ENCODE measurements around the gene MRPL20. TPM values are rescaled to one million over a fixed set of nuclear protein-coding genes. Genes with fewer than 3 reads are reported as not detected.

Gene MRPL20
- total RNA-seq, 1 donor from 2014 or later, result 138 TPM

DNA sequence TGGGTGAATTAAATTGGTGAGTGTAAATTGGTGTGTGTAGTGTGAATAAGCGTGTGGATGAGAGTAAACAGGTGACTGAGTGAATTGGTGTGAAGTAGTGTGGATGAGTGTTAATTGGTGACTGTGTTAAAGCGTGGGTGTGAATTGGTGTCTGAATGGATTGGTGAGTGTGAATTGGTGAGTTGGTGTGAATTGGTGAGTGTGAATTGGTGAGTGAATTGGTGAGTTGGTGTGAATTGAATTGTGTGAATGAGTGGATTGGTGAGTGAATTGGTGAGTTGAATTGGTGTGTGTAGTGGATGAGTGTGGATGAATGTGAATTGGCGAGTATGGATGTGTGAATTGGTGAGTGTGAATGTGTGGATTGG is 40.4 kb downstream of the MRPL20 start:
- intact Hi-C loops (cut with micrococcal nuclease), result no loop called here

DNA sequence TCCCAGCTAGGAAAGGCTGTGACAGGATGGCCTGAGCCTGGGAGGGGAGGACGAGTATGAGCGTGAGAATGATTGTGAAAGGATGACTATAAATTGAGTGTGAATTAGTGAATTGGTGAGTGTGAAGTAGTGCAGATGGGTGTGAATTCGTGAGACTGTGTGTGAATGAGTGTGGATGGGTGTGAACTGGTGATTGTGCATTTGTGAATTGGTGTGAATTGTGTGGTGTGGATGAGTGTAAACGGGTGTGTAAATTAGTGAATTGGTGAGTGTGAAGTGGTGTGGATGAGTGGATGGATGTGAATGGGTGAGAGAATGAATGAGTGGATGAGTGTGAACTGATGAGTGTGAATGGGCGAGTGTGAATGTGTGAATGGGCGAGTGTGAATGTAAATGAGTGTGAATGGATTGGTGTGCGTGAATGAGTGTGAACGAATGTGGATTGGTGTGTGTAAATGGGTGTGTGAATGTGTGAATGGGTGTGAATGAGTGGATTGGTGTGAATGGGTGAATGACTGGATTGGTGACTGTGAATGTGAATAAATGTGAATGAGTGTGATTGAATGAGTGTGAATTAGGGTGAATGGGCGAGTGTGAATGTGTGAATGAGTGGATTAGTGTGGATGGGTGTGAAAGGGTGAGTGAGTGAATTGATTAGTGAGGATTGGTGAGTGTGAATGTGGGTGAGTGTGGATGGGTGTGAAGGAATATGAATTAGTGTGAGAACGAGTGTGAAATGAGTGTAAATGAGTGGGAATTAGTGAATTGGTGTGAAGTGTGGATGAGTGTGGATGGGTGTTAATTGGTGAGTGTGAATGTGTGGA is 41.0 kb downstream of the MRPL20 start:
- intact Hi-C loops (cut with micrococcal nuclease), result no loop called here

DNA sequence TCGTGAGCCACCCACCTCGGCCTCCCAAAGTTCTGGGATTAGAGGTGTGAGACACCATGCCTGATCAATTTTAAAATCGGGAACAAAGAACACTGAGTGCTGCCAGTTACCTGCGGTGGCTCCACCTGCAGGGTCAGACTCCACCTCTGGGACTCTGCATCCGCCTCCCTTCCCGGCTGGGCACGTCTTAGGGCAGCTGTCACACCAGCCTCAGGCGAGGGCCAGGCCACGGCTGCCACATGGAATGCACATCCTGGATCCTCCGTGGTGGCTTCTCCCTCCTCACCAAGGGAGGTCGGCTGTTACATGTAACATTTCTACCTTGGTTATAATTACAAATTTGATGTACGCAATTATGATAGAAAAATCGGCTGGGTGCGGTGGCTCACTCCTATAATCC is 42.8 kb downstream of the MRPL20 start:
- intact Hi-C loops (cut with micrococcal nuclease), result no loop called here

DNA sequence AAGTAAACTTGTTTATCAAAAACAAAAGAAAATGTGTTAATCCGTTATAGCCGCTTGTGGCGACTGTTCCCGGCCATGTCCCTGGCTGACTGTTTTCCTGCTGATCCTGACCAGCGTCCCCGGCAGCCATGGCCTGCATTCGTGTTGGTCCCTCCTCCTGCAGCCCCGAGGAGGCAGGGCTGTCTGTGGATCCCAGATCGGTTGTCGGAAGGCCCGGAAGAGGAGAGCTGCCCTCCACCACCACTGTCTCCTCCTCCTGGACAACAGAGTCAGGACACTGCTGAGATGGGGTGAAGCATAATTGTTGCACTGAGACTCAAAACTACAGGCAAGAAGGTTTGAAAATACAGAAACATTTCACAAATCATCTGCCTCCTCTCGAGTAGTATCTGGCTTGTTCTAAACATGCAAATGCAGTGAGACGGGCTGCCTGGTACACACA is 45.1 kb downstream of the MRPL20 start:
- intact Hi-C loops (cut with micrococcal nuclease), result no loop called here

DNA sequence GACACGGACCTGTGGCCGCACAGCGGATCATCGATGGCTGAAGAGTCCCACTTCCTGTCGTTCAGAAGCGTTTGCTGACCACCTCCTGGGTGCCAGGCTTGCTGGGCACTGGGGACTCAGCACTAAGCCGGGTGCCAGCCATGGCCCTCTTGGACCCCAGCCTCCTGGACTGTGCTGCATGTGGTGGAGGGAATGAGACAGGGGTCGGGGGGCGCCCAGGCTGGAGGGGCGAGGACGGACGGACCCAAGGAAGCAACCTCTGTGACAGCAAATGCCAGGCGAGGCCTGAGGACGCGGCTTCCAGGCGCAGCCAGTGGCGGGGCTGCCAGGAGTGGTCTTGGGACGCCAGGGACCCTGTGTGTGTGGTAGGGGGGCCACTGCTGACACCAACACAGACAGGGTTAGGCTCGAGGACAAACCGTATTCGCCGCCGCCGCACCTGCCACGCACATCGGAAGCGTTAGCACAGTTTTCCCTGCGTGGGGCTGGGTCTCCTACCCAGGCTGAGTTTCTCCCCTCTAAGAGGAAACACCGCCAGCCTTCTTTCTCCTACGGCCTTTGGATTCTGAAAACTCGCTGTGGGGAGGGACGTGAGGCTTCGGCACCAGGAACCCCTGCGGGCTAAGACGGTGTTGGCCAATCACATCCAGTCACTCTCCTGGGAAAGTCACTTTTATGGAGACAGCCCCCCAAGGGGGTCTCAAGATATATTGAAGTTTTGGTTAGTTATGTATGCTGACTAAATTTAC is 45.7 kb downstream of the MRPL20 start:
- intact Hi-C loops (cut with micrococcal nuclease), result no loop called here

DNA sequence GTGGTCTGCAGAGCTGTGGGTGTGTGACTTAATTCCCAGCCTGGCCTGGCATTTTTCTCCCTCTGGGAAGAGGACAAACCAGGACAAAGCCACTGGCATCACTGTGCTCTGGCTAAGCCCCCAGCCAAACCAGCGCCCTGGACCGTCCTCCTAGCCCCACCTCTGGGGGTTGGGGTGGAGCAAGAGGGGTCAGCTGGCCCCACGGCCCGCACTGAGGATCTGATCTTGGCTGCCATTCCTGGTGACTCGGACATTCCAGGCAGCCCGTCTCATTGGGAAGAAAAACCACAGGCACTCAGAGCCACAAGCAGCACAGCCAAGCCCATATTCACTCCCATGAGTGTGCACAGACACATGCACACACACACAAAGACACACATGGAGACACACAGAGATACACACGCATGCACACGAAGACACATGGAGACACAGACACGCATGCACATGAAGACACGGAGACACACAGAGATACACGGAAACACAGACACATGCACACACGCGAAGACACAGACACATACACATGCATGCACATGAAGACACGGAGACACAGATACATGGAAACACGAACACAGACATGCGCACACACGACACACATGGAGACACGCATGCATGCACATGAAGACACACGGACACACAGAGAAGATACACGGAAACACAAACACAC is 46.5 kb downstream of the MRPL20 start:
- intact Hi-C loops (cut with micrococcal nuclease), result no loop called here

DNA sequence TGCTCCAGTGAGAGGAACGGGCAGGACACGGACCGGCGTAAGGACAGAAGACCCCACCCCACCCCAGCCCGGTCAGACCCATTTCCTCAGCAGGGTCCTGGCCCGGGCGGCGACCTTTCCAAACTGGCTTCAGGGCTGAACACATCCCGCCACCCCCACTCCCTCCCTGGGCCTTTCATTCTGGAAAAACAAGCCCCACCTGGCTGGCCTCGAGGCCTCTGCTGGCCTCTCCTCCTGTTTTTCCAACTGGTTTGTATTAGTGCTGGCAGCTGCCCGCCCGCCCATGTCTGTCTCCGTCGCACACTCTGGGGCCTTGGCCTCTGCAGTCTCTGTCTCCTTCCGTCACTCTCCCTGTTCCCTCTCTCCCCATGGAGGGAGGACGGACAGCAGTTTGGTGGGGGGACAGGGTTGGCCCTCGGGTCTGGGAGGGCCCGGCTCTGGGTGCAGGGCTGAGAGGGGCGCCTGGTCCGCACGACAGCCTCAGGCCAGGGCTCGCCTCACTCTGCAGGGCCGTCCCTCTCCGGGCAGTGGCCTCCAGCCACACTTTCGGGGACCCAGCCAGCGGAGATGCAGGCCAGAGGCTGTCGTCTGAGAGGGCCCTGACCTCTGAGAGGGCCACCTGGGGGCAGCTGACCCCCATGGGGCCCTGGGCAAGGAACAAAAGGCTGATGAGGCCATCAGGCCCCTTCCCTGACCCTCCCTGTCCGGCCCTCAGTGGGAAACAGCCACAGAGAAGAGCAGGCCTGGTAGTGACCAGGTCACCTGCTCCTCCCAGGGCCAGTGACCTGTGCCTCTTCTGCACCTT is 47.2 kb downstream of the MRPL20 start:
- intact Hi-C loops (cut with micrococcal nuclease), result no loop called here

DNA sequence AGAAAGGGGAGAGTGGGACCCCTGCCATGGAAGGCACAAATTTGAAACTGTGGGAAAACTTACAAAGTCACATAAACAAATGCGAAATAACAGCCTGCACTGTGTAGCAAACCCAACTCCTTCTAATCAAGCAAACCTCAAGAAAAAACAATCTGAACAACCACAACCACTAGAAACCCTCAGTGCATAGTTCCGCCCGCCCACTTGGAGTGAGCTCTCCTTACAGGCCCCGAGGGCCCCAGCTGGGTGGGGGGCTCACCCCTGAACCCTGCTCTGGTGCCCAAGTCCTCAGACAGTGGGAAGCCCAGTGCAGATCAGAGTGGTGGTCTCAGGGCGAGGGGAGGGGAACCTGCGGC is 47.8 kb downstream of the MRPL20 start:
- intact Hi-C loops (cut with micrococcal nuclease), result no loop called here

DNA sequence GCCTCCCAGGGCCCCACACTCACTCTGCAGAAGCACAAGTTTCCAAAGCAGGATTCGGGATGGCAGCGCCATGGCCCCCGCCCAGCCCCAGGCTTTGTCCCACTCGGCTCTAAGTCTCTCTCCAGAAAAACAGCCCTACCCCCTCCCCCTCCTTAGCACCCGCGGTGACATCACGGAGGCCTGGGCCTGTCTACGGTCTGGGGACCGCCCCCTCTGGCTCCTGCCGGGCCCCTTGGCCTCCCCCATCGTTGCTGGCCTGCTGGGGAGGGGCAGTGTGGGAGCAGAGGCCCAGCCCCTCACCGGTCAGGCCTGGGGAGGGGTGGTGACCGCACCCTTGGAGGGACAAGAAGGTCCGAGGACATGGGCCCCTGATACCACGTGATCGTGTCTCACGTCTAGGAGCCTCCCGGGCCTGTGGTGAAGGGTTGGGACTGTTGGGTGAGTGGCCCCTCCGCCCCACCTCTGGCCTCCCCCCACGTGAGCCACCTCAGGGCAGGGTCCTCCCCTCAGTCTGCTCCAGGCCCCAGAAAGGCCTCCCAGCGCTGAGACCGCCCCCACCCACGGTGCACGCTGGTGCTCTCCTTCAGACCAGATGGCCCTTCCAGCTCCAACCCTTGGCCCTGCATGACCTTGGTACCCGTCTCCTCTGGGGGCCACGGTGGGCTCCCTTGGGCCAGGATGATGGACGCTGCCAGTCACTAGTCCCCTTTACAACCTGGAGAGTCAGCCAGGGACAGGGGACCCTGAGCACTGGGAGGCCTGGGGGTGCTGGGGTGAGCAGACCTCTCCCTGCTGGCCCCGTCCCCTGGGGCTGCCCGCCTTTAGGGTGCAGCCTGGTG is 48.4 kb downstream of the MRPL20 start, which contains the start of gene MXRA8:
Gene MXRA8 (minus strand): TSS at position 123 of the 839 bp plus-strand sequence. CDS start 51 bp downstream, at position 72.
- intact Hi-C loops (cut with micrococcal nuclease), result no loop called here

DNA sequence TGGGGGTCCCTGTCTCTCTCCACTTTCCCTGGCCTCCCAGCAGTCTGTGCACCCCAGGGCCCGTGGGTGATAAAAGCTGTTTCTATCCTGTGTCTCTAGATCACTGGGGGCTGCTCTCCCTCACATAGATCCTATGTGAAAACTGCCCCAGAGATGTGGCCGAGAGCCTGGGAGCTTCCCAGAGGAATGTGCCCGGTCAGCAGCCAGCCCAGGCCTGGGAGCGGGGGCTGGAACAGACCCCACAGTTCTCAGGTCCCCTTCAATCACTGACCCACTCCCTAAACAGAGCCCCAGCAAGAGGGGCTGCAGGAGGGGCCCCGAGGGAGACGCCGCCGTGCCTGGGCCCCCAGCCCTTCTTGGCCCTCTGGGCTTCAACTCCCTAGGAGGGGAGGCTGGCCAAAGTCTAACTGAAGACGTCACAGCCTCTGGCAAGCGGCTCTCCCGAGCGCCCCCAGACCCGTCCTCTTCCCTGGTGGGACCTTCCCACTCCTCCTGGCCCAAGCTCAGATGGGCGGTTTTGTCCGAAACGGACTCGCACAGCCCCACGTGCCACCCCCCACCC is 49.1 kb downstream of the MRPL20 start:
- intact Hi-C loops (cut with micrococcal nuclease), result no loop called here

DNA sequence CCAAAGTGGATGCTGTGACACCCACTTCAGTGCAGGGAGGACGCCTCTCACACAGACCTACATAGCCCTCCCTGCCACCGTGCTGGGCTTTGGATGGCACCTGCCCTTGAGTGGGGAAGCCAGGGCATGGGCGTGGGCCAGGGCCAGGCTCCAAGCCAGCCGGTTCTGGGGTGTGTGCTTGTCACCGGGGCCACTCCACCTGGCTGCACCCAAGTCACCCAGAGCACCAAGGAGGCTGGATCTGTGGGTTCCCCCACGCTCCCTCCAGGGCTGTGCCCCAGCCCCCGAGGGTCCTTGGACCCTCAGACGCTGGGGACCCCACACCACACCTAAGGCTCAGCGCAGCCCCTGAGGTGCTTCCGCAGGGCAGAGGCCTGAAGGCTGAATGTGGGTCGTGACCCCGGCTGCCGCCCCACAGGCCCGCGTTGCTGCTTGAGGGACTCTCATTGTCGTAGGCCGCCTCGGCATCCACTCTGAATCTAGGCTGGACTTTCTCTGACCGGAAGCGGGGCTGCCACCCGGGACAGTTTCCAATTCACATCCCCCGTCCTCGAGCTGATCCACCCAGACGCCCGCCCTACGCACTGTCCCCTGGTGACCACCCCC is 50.2 kb downstream of the MRPL20 start:
- intact Hi-C loops (cut with micrococcal nuclease), result no loop called here

DNA sequence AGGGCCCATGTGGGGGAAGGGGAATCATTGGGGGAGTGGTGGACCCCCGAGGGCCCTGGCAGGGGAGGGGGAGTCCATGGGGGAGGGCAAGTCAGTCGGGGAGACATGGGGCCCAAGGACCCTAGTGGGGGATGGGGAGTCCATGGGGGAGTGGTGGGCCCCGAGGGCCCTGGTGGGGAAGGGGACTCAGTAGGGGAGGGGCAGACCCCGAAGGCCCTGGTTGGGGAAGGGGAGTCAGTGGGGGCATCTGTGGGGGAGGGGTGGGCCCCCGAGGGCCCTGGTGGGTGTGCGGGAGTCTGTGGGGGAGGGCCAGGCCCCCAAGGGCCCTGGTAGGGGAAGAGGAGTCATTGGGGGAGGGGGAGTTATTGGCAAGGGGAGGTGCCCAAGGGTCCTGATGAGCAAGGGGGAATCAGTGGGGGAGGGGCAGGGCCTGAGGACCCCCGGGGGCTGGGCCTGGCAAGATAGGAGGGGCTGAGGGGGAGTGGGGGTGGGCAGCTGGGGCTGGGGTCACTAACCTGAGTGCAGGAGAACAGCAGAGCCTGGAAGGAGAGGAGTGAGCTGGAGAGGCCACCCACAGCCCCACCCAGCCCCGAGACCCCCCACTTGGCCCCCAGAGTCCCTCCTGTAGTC is 50.8 kb downstream of the MRPL20 start:
- intact Hi-C loops (cut with micrococcal nuclease), result no loop called here

DNA sequence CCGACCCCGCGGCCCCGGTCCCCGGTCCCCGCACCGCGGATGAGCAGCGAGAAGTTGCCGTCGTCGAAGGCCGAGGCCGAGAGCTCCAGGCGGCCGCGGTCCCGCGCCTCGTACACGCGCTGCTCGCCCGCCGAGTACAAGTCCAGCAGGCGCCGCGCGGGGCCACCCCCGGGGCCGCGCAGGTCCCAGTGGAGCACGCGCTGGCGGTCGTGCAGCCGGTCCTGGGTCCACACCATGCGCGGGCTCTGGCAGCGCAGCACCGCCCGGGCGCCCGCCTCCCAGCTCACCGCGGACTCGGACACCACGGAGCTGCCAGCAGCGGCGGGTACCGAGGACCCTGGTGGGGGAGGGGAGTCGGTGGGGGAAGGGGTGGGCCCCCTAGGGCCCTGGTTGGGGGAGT is 51.7 kb downstream of the MRPL20 start:
- intact Hi-C loops (cut with micrococcal nuclease), result no loop called here

DNA sequence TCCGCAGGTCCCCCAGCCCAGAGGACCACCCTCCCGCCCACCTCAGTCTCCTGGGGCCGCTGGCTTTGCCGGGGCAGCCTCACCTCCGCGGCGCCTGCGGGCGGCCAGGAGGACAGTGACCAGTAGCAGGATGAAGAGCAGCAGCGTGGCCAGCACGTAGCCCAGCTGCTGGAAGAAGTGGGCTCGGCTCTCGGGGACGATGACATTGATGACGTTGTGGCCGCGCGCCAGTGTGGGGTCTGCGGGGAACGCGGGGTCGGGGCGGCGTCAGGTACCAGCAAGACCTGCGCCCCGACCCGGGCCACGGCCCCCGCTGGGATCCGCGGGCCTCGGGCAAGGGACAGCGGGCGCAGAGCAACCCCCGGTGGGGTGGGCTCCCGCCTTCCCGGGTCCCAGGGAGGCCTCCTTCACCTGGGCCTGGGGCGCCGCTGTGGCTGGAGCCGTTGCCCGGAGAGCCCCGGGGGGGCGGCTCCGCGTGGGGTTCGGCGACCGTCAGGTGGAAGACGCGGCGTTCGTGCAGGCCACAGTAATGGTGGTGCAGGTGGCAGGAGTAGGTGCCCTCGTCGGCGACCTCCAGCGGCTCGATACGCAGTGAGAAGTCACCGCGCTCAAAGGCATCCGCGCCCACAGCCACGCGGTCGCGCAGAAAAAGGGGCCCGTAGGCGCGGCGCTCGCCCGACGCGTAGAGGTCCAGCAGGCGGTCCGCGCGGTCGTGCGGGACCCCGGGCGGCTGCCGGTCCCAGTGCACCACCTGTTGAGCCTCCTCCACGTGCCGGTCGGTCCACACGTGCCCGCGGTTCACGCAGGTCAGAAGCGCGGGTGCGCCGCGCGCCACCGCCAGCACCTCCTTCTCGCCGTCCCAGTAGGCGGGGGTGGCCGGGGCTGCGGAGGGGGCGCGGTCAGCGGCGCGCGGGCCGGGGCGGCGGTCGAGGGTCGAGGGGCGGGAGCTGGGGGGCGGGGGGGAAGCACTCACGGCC is 52.5 kb downstream of the MRPL20 start:
- intact Hi-C loops (cut with micrococcal nuclease), result no loop called here

DNA sequence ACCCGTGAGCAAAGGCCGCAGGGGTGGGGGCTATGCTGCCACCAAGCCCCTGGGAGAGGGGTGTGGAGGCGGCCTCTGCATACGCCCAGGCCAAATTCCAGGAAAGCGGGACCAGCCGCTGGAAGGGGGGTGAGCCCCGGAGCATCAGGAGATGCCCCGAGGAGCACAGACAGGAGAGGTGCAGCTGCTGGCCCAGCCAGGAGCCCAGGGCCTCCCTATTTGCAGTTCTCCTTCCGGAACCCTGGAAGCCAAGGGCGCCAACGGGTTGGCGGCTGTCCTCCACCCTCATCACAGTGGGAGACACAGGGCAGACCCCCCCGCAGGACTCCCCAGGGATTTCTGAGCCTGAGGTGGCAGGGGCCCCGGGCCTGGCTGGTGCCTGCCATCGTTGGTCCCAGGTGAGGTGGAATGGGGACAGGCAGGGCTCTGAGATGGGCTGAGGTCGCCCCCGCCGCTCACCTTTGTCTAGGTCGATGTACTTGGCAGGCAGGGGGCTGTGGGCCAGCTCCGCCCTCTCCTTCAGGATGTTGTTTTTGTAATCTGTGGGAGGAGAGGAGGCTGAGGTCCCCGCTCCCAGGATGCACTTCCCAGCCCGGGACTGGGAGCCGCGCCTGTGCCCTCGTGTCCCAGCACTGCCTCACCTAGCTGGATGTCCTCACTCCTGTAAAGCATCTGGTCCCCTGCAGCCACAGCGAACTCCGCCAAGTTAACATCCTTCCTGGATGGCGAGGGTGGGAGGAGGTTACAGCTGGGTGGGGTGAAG is 53.5 kb downstream of the MRPL20 start:
- intact Hi-C loops (cut with micrococcal nuclease), result no loop called here

DNA sequence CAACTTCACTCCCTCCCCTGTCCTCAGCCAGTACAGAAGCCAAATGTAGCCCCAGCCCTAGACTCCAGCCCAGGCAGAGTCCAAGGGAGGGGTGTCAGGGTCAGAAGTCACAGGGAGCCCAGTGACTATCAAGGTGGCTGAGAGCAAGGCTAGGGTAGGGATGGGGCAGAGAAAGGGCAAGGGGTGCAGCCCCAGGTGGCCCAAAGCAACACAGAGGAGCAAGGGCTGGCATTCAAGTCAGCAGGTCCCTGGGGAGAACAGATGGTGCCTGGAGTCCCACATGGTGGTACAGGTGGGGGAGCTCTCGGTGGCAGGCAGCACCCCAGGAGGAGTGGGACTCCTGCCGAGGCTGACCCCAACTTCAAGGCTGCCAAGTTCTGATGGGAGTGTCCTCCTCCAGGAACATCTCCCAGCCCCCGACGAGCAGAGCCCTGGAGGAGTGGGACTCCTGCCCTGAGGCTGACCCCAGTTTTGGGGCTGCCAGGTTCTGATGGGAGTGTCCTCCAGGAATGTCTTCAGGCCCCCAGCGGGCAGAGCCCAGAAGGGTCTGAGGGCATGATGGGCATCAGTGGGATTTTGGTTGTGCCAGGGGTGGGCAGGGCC is 54.2 kb downstream of the MRPL20 start:
- intact Hi-C loops (cut with micrococcal nuclease), result no loop called here
